PFSK-1 (cell line): ENCODE measurements around the gene KEAP1.

Experiments
- FOXP2 ChIP-seq: optimal IDR thresholded peaks from 2 replicates; pipeline ENCODE3; 2011; ENCODE audit warnings: borderline replicate concordance, control low read depth, inconsistent platforms; ENCODE audit not compliant: insufficient read depth; ENCODE audit errors: extremely low read length, extremely low read depth
- POLR2AphosphoS5 ChIP-seq: IDR thresholded peaks from 2 replicates; pipeline ENCODE4 v1.6.1; 2012; ENCODE audit warnings: low read depth, mild to moderate bottlenecking, control low read depth, low read length, moderate library complexity
- SIN3A ChIP-seq: IDR thresholded peaks from 2 replicates; pipeline ENCODE4 v1.6.1; 2012; ENCODE audit warnings: mild to moderate bottlenecking, low read length, moderate library complexity, borderline replicate concordance; ENCODE audit not compliant: insufficient read depth
- TAF1 ChIP-seq: IDR thresholded peaks from 2 replicates; pipeline ENCODE4 v1.6.1; 2012; ENCODE audit warnings: low read length, control low read depth, borderline replicate concordance; ENCODE audit not compliant: insufficient read depth
- TF ChIP-seq, protein P1 (sequence below), 2 experiments: IDR thresholded peaks; 2 replicates each; pipeline versions ENCODE4 v1.6.1 to v1.8.0; 2011 to 2012; ENCODE audit warnings: low read depth in 2 of 2, low read length in 2 of 2, control low read depth in 1 of 2, inconsistent platforms in 1 of 2, mild to moderate bottlenecking in 1 of 2, moderate library complexity in 1 of 2; ENCODE audit not compliant: insufficient read depth in 1 of 2

Gene KEAP1

DNA sequence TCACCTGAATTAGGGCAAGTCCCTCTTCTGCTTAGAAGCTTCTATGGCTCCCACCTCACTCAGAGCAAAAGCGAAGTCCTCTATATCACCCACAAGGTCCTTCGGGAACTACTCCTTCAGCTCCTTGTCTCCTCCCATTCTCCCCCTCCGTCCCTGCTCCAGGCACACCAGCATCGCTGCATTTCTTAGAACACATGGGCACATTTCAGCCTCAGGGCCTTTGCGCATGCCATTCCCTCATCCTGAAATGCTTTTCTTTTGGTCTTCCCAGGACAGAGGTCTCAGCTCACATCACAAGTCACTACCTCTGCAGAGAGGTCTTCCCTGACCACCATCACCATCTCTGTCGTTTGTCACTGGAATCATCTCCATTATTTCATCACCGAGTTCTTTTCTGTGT is 10.1 kb upstream of the KEAP1 start:
- TF ChIP-seq, protein P1, sequence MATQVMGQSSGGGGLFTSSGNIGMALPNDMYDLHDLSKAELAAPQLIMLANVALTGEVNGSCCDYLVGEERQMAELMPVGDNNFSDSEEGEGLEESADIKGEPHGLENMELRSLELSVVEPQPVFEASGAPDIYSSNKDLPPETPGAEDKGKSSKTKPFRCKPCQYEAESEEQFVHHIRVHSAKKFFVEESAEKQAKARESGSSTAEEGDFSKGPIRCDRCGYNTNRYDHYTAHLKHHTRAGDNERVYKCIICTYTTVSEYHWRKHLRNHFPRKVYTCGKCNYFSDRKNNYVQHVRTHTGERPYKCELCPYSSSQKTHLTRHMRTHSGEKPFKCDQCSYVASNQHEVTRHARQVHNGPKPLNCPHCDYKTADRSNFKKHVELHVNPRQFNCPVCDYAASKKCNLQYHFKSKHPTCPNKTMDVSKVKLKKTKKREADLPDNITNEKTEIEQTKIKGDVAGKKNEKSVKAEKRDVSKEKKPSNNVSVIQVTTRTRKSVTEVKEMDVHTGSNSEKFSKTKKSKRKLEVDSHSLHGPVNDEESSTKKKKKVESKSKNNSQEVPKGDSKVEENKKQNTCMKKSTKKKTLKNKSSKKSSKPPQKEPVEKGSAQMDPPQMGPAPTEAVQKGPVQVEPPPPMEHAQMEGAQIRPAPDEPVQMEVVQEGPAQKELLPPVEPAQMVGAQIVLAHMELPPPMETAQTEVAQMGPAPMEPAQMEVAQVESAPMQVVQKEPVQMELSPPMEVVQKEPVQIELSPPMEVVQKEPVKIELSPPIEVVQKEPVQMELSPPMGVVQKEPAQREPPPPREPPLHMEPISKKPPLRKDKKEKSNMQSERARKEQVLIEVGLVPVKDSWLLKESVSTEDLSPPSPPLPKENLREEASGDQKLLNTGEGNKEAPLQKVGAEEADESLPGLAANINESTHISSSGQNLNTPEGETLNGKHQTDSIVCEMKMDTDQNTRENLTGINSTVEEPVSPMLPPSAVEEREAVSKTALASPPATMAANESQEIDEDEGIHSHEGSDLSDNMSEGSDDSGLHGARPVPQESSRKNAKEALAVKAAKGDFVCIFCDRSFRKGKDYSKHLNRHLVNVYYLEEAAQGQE (IDR thresholded peaks at IDR 0.05; ENCODE audit: insufficient read depth in 1 of 2, low read depth in 2 of 2, low read length in 2 of 2): no peak
- TF ChIP-seq SIN3A: no peak
- TF ChIP-seq FOXP2: no peak
- TF ChIP-seq POLR2AphosphoS5: no peak
- TF ChIP-seq TAF1: no peak

DNA sequence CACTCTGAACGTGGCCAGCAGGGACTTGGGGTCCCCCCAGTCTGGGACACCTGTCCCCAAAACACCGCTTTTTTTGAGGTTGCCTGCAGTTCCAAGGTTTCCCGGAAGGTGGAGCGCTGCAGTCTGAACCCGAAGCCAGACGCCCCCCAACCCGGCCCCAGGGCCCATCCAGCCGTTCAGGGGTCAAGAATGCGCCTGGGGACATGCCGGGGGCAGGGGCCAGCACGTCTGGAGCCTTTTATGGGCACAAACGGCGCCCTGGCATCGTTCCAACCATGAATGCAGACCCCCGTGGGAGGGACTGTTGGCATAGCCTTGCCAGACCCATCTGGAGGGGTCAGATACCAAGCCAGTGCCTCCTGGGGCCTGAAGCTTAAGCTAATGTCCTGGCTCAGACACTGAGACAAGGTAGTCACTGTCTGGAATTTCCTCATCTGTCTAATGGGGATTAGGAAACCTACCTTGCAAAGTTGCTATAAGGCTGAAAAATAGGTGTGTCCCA is 7.2 kb upstream of the KEAP1 start:
- TF ChIP-seq, protein P1 (IDR thresholded peaks at IDR 0.05; ENCODE audit: insufficient read depth in 1 of 2, low read depth in 2 of 2, low read length in 2 of 2): no peak
- TF ChIP-seq POLR2AphosphoS5 (no peak), TAF1 (no peak), SIN3A (no peak), FOXP2 (no peak)

- TF ChIP-seq, protein P1 (IDR thresholded peaks at IDR 0.05; ENCODE audit: insufficient read depth in 1 of 2, low read depth in 2 of 2, low read length in 2 of 2): no peak
- no peak for TF ChIP-seq POLR2AphosphoS5
- no peak for TF ChIP-seq TAF1
- no peak for TF ChIP-seq SIN3A
- TF ChIP-seq FOXP2: no peak
Observed at GRCh38 chr19:10508707-10509106, 5.6 kb upstream of the KEAP1 start.

- TF ChIP-seq, protein P1 (IDR thresholded peaks at IDR 0.05; ENCODE audit: insufficient read depth in 1 of 2, low read depth in 2 of 2, low read length in 2 of 2): no peak
- TF ChIP-seq FOXP2 (no peak), SIN3A (no peak), POLR2AphosphoS5 (no peak), TAF1 (no peak)
Observed at GRCh38 chr19:10508036-10508435, 4.9 kb upstream of the KEAP1 start.
